RWPE1 (cell line): ENCODE data around the gene CLOCK.

Source experiments
- CTCF ChIA-PET: fragments of 350-600 bp; sonication (Branson Sonifier 250); formaldehyde crosslinking; extraction: SDS; loops from one replicate; lab custom pipeline; 2021; lab: Yijun Ruan, JAX
- POLR2A ChIA-PET: fragments of 400-600 bp; formaldehyde crosslinking; extraction: SDS; loops from one replicate; lab custom pipeline; 2020; ENCODE audit warnings: antibody characterized with exemption; ENCODE audit not compliant: low non-redundant PET; lab: Yijun Ruan, JAX
- DNase-seq: peaks from one replicate; pipeline ENCODE4 v3.0.0; 2012; ENCODE audit warnings: low spot score
- H3K27ac ChIP-seq: fragments of 450-650 bp; 2 replicates; pipeline ENCODE4 v1.5.1; 2017
- TF ChIP-seq, protein P1 (sequence below): fragments of 450-650 bp; conservative IDR thresholded peaks from 2 replicates; pipeline ENCODE4 v1.5.1; 2017; ENCODE audit warnings: low read depth, mild to moderate bottlenecking

Gene CLOCK

GRCh38 chr4:55512077-55512476 lies 34.6 kb downstream of the CLOCK start:
- POLR2A ChIA-PET, result no interaction called here
- no peak for DNase-seq
- H3K27ac ChIP-seq, result no peak overlapping the region
- CTCF ChIA-PET, result no interaction called here
- TF ChIP-seq, protein P1, sequence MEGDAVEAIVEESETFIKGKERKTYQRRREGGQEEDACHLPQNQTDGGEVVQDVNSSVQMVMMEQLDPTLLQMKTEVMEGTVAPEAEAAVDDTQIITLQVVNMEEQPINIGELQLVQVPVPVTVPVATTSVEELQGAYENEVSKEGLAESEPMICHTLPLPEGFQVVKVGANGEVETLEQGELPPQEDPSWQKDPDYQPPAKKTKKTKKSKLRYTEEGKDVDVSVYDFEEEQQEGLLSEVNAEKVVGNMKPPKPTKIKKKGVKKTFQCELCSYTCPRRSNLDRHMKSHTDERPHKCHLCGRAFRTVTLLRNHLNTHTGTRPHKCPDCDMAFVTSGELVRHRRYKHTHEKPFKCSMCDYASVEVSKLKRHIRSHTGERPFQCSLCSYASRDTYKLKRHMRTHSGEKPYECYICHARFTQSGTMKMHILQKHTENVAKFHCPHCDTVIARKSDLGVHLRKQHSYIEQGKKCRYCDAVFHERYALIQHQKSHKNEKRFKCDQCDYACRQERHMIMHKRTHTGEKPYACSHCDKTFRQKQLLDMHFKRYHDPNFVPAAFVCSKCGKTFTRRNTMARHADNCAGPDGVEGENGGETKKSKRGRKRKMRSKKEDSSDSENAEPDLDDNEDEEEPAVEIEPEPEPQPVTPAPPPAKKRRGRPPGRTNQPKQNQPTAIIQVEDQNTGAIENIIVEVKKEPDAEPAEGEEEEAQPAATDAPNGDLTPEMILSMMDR, result no peak

GRCh38 chr4:55510685-55511084 lies 36.0 kb downstream of the CLOCK start:
- no peak overlapping the region for H3K27ac ChIP-seq
- POLR2A ChIA-PET, result no interaction called here
- TF ChIP-seq, protein P1, result no peak
- no peak for DNase-seq
- CTCF ChIA-PET, result no interaction called here

DNA sequence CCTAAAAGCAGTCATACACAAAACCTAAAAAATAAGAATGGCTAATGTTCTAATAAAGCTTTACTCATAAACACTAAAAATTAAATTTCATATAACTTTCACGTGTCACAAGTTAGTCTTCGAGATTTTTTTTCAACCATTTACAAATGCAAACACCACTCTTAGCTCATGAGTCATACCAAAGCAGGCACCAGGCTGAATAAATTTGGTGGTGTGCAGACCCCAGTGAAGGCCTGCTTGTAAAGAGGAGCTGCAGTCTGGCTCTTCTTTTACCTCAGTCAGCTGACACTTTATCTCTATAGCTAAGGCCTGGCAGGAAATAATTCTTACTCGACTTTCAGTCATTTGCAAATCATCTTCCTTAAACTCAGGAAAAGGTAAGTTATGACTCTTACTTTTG lies 37.4 kb downstream of the CLOCK start:
- TF ChIP-seq, protein P1, result no peak
- DNase-seq, result no peak
- no peak overlapping the region for H3K27ac ChIP-seq
- POLR2A ChIA-PET, result no interaction called here
- CTCF ChIA-PET, result interaction anchor here (0.6 kb wide), 1 partner anchor 486 kb away, joined by 4 read pairs; no protein-coding TSS in a partner anchor

DNA sequence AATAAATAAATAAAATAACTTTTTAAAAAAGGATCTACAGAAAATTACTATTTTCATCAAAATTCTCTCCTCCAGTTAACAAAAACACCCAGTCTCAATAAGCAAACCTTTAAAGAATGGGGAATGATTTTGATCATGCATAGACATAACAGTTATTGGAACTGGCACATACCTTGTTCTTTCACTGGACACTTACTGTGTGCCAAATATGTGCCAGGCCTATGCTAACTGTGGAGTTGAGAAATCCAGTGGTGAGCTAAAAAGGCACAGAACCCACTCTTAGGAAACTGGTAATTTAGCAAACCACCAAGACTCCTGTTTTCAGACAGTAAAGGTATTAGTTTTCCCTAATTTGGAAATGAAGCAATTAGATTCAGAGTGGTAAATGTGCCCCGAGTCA lies 39.1 kb downstream of the CLOCK start:
- no peak overlapping the region for H3K27ac ChIP-seq
- TF ChIP-seq, protein P1, result no peak
- DNase-seq, result no peak
- POLR2A ChIA-PET, result no interaction called here
- CTCF ChIA-PET, result no interaction called here

DNA sequence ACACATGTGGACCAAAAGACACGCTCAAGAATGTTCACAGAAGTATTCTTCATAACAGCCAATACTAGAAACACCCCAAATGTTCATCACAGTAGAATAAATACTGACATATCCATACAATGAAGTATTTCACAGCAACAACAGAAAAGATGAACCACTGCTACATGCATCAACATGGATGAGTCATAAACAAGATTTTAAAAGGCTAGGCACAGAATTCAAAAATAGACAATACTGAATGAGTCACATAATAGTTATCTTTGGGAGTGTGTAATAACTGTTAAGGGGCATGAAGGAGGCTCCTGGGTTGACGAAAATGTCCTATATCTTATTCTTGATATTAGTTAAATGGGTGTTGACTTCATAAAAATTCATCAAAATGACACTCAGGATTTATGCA lies 43.5 kb downstream of the CLOCK start:
- POLR2A ChIA-PET, result no interaction called here
- no peak overlapping the region for H3K27ac ChIP-seq
- peak; percentile 59 for DNase-seq
- CTCF ChIA-PET, result interaction anchor here (0.6 kb wide), 1 partner anchor 64 kb away, joined by 3 read pairs; no protein-coding TSS in a partner anchor
- TF ChIP-seq, protein P1, result no peak

DNA sequence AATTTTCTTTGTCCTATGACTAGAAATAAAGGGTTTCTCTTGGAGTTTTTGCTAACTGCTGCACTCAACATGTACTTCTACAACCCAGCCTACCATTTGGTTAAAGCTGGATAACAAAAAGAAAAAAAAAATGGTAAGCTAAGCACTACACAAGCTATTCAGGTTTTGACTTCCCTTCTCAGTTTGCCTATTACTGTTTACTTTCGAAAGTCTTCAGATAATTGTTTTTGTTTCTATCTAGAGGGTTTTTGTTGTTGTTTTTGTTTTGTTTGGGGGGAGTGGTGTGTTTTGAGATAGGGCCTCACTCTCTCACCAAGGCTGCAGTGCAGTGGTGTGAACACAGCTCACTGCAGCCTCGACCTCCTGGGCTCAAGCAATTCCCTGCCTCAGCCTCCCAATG lies 46.6 kb downstream of the CLOCK start:
- TF ChIP-seq, protein P1, result no peak
- no peak for DNase-seq
- no peak overlapping the region for H3K27ac ChIP-seq
- ChIA-PET CTCF (interaction anchor here (0.6 kb wide), 1 partner anchor 182 kb away, joined by 3 read pairs; no protein-coding TSS in a partner anchor), POLR2A (no interaction called here)
